A549 (cell line): ENCODE results near the gene PBX1. TPM values are rescaled to one million over a fixed set of nuclear protein-coding genes. Genes with fewer than 3 reads are reported as not detected.

Experiments used
- ATAC-seq, 2 experiments: fragments of 200-7000 bp in 1 of 2; fragments of >200 bp in 1 of 2; cut with Nextera tagmentation in 1 of 2; cut with Tn5 transposase in 1 of 2; 3 replicates each; pipeline versions ENCODE4 v1.8.0 to v1.9.1; 2018 to 2020; ENCODE audit warnings: mild to moderate bottlenecking in 1 of 2, moderate library complexity in 1 of 2
- CTCF ChIA-PET: fragments of 300-600 bp; sonication (Branson Sonifier 250); formaldehyde crosslinking; extraction: SDS; loops from one replicate; lab custom pipeline; 2021; ENCODE audit warnings: antibody characterized with exemption, inconsistent platforms; lab: Yijun Ruan, JAX
- POLR2A ChIA-PET: fragments of 350-600 bp; formaldehyde crosslinking; extraction: SDS; loops from one replicate; lab custom pipeline; 2021; ENCODE audit warnings: antibody characterized with exemption, inconsistent platforms; lab: Yijun Ruan, JAX
- DNase-seq, 2 experiments: peaks; one replicate each; pipeline versions ENCODE4 v3.0.0 to v3.0.0-alpha.2; 2011 to 2016; ENCODE audit warnings: low read depth in 1 of 2, low spot score in 1 of 2
- FAIRE-seq: peaks from 2 replicates; lab custom pipeline; 2011; peaks lifted over from hg19 to GRCh38; lab: Jason Lieb, UNC
- H3K27ac ChIP-seq, 2 experiments: fragments of >200 bp; sonication (Bioruptor Twin); formaldehyde crosslinking; 3 replicates each; pipeline ENCODE4 v1.5.1; 2016 to 2017
- H3K4me1 ChIP-seq: fragments of >200 bp; sonication (Bioruptor Twin); formaldehyde crosslinking; 3 replicates; pipeline ENCODE4 v1.6.1; 2016
- H3K4me2 ChIP-seq: fragments of >200 bp; sonication (Bioruptor Twin); formaldehyde crosslinking; 3 replicates; pipeline ENCODE4 v1.6.1; 2016
- H3K4me3 ChIP-seq: fragments of >200 bp; sonication (Bioruptor Twin); formaldehyde crosslinking; 3 replicates; pipeline ENCODE4 v1.5.1; 2016
- H3K9me3 ChIP-seq: fragments of >200 bp; sonication (Bioruptor Twin); formaldehyde crosslinking; 3 replicates; pipeline ENCODE4 v1.6.1; 2016
- ATOH8 ChIP-seq: fragments of 250-450 bp; sonication (Bioruptor Pico); IDR thresholded peaks from 2 replicates; pipeline ENCODE4 v1.5.0; 2020; ENCODE audit warnings: low read depth, mild to moderate bottlenecking, moderate library complexity
- CBX2 ChIP-seq: fragments of 200-600 bp; sonication (generic); IDR thresholded peaks from 2 replicates; pipeline ENCODE4 v1.6.1; 2016; ENCODE audit warnings: low read depth, mild to moderate bottlenecking, borderline replicate concordance
- CTCF ChIP-seq: fragments of >200 bp; sonication (Bioruptor Twin); formaldehyde crosslinking; IDR thresholded peaks from 3 replicates; pipeline ENCODE4 v1.5.1; 2016
- E2F6 ChIP-seq: IDR thresholded peaks from 2 replicates; pipeline ENCODE4 v1.6.1; 2012; ENCODE audit warnings: low read depth, borderline replicate concordance
- EHMT2 ChIP-seq: fragments of 200-600 bp; sonication (generic); IDR thresholded peaks from 2 replicates; pipeline ENCODE4 v1.6.1; 2016; ENCODE audit warnings: antibody characterized with exemption, low read depth, mild to moderate bottlenecking, moderate library complexity
- FOSB ChIP-seq: fragments of 250-450 bp; sonication (Bioruptor Pico); IDR thresholded peaks from 2 replicates; pipeline ENCODE4 v1.5.0; 2020; ENCODE audit warnings: mild to moderate bottlenecking, moderate library complexity
- GATA3 ChIP-seq: IDR thresholded peaks from 2 replicates; pipeline ENCODE4 v1.6.1; 2012; ENCODE audit warnings: borderline replicate concordance
- HEYL ChIP-seq: fragments of 250-450 bp; sonication (Bioruptor Pico); IDR thresholded peaks from 2 replicates; pipeline ENCODE4 v1.8.0; 2021; ENCODE audit warnings: mild to moderate bottlenecking, moderate library complexity
- JUN ChIP-seq, 2 experiments: fragments of >200 bp; sonication (Bioruptor Twin); formaldehyde crosslinking; IDR thresholded peaks; 2 replicates in 1 of 2; 3 replicates in 1 of 2; pipeline ENCODE4 v1.6.1; 2016 to 2017
- KDM1A ChIP-seq: fragments of 200-600 bp; sonication (generic); IDR thresholded peaks from 2 replicates; pipeline ENCODE4 v1.6.1; 2016; ENCODE audit warnings: low read depth, mild to moderate bottlenecking
- KDM5A ChIP-seq: fragments of 200-600 bp; sonication (generic); IDR thresholded peaks from 2 replicates; pipeline ENCODE4 v1.6.1; 2016; ENCODE audit warnings: antibody characterized with exemption, mild to moderate bottlenecking
- MAX ChIP-seq: IDR thresholded peaks from 2 replicates; pipeline ENCODE4 v1.6.1; 2012
- NFE2L2 ChIP-seq: fragments of 150-350 bp; conservative IDR thresholded peaks from 2 replicates; pipeline ENCODE4 v1.6.1; 2014; ENCODE audit warnings: low read length
- PHF8 ChIP-seq: fragments of 200-600 bp; sonication (generic); IDR thresholded peaks from 2 replicates; pipeline ENCODE4 v1.6.1; 2016; ENCODE audit warnings: low read depth, mild to moderate bottlenecking, antibody characterized with exemption, moderate library complexity, borderline replicate concordance
- RARB ChIP-seq: fragments of 250-450 bp; sonication (Bioruptor Pico); IDR thresholded peaks from 2 replicates; pipeline ENCODE4 v1.8.0; 2021; ENCODE audit warnings: mild to moderate bottlenecking, moderate library complexity
- RFX5 ChIP-seq: fragments of 450-650 bp; IDR thresholded peaks from 2 replicates; pipeline ENCODE4 v1.7.1; 2014; ENCODE audit warnings: antibody characterized with exemption, mild to moderate bottlenecking, moderate library complexity
- SREBF2 ChIP-seq: fragments of 450-650 bp; IDR thresholded peaks from 2 replicates; pipeline ENCODE4 v1.6.1; 2014; ENCODE audit warnings: mild to moderate bottlenecking, moderate library complexity
- WGBS: methylation state at CpG from one replicate; pipeline ENCODE4 v1.1.6; 2017; ENCODE audit errors: missing lambda C conversion rate; 5-methylcytosine and 5-hydroxymethylcytosine counted together
- polyA plus RNA-seq, 4 experiments: library from polyadenylated mRNA; depleted of rRNA in 3 of 4; stranded (reverse); fragments of >200 nt; fragmentation: RNase III in 1 of 4; extraction: RNeasy Plus Mini Kit Qiagen cat#74134 plus additional on column Dnase treatment in 1 of 4; gene quantifications; 2 replicates in 3 of 4; 3 replicates in 1 of 4; pipeline ENCODE4 v1.2.3, GENCODE V29; 2011 to 2017

PBX1 gene
- polyA plus RNA-seq, 2 of the 4 experiments (the other 2 are of a cell fraction): 47.8 to 61.5 TPM

GRCh38 chr1:164579381-164579780, 20.4 kb downstream of the PBX1 start:
- no peak for ATAC-seq
- Histone ChIP-seq H3K4me3 (no peak overlapping the region), H3K4me2 (no peak overlapping the region), H3K27ac (no peak overlapping the region), H3K4me1 (peaks cover 9% of the 10 kb centered on the region; the same call in 2 of the 3 replicates), H3K9me3 (no peaks in the 10 kb centered on the region)
- DNase-seq: no peak
- TF ChIP-seq NFE2L2 (no peak), EHMT2 (no peak), CTCF (no peak), ATOH8 (CRISPR knock-in tag) (no peak), MAX (no peak), RFX5 (no peak), JUN (IDR thresholded peaks at IDR 0.05) (no peak), KDM5A (no peak), CBX2 (no peak), KDM1A (no peak)
- POLR2A ChIA-PET: no interaction called here
- CTCF ChIA-PET: no interaction called here
- FAIRE-seq: no peak
- 79% methylated on average over 3 of the region's 4 CpGs for WGBS

- FAIRE-seq (no peak), ATAC-seq (no peak), DNase-seq (no peak)
- no peak overlapping the region for H3K27ac ChIP-seq
- ChIA-PET CTCF (interaction anchor here (0.7 kb wide), 1 partner anchor 43 kb away, joined by 3 read pairs; no protein-coding TSS in a partner anchor), POLR2A (no interaction called here)
- H3K4me2 ChIP-seq: no peak overlapping the region
- WGBS: 40% methylated on average over 1 of the region's 1 CpG
- no peak overlapping the region for H3K4me3 ChIP-seq
- TF ChIP-seq RFX5 (no peak), FOSB (no peak), HEYL (CRISPR knock-in tag) (no peak), GATA3 (no peak)
- H3K4me1 ChIP-seq: peaks cover 21% of the 10 kb centered on the region; the same call in 2 of the 3 replicates
- no peaks in the 10 kb centered on the region for H3K9me3 ChIP-seq
Observed at GRCh38 chr1:164581762-164582161, 22.8 kb downstream of the PBX1 start.

GRCh38 chr1:164583196-164583595, 24.2 kb downstream of the PBX1 start:
- Histone ChIP-seq H3K4me3 (no peak overlapping the region), H3K4me1 (peaks cover 30% of the 10 kb centered on the region), H3K4me2 (no peak overlapping the region), H3K27ac (no peak overlapping the region), H3K9me3 (no peaks in the 10 kb centered on the region)
- DNase-seq (no peak), FAIRE-seq (no peak), ATAC-seq (no peak)
- CTCF ChIA-PET: interaction anchor here (0.6 to 0.7 kb wide), 2 partner anchors 24 to 129 kb away, joined by 3 to 6 read pairs; no protein-coding TSS in a partner anchor
- WGBS: 80% methylated on average over 1 of the region's 1 CpG
- POLR2A ChIA-PET: no interaction called here
- TF ChIP-seq RARB (CRISPR knock-in tag) (no peak), SREBF2 (no peak), PHF8 (no peak), KDM5A (no peak), E2F6 (no peak)
